Keratinocyte (primary cell): ENCODE data around the gene DOK5.

Source experiments
- EZH2 ChIP-seq: IDR thresholded peaks from one replicate; pipeline ENCODE4 v1.6.1; 2012; ENCODE audit warnings: inconsistent platforms, mild to moderate bottlenecking, low read length, moderate library complexity
- TF ChIP-seq, protein P1 (sequence below), 3 experiments: IDR thresholded peaks in 1 of 3; conservative IDR thresholded peaks in 1 of 3; optimal IDR thresholded peaks in 1 of 3; 2 replicates in 2 of 3; 3 replicates in 1 of 3; pipeline versions ENCODE3 to v1.5.1; 2011; ENCODE audit warnings: low read length in 3 of 3, mild to moderate bottlenecking in 3 of 3, moderate library complexity in 2 of 3, control low read depth in 1 of 3, inconsistent platforms in 1 of 3; ENCODE audit not compliant: insufficient read depth in 2 of 3; ENCODE audit errors: extremely low read depth in 1 of 3

DNA sequence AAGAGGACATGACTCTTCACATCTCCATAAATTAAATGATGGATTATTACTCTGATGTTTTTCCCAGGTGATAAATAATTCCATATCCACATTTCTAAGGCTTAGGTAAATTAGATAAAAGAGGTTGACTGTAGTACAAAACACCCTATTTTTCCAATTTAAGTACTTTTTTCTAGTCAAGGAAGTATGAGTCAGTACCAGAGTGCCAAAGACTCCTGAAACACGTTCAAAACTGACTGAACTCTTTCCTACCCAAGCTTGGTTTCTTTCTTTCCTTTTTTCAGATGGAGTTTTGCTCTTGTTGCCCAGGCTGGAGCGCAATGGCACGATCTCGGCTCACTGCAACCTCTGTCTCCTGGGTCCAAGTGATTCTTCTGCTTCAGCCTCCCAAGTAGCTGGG is 85.0 kb downstream of the DOK5 start:
- TF ChIP-seq, protein P1, sequence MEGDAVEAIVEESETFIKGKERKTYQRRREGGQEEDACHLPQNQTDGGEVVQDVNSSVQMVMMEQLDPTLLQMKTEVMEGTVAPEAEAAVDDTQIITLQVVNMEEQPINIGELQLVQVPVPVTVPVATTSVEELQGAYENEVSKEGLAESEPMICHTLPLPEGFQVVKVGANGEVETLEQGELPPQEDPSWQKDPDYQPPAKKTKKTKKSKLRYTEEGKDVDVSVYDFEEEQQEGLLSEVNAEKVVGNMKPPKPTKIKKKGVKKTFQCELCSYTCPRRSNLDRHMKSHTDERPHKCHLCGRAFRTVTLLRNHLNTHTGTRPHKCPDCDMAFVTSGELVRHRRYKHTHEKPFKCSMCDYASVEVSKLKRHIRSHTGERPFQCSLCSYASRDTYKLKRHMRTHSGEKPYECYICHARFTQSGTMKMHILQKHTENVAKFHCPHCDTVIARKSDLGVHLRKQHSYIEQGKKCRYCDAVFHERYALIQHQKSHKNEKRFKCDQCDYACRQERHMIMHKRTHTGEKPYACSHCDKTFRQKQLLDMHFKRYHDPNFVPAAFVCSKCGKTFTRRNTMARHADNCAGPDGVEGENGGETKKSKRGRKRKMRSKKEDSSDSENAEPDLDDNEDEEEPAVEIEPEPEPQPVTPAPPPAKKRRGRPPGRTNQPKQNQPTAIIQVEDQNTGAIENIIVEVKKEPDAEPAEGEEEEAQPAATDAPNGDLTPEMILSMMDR (optimal IDR thresholded peaks at IDR 0.05 in 1 of 3, IDR thresholded peaks at IDR 0.05 in 1 of 3, conservative IDR thresholded peaks at IDR 0.05 in 1 of 3; ENCODE audit: extremely low read depth in 1 of 3, insufficient read depth in 2 of 3, low read length in 3 of 3), result no peak
- TF ChIP-seq EZH2, result no peak
